Ishikawa (cell line): ENCODE data around the gene MYH13.

Experiments
- CEBPB ChIP-seq: IDR thresholded peaks from 2 replicates; pipeline ENCODE4 v1.6.1; 2012
- CREB1 ChIP-seq: IDR thresholded peaks from 2 replicates; pipeline ENCODE4 v1.6.1; 2012; ENCODE audit warnings: low read depth
- EGR1 ChIP-seq: IDR thresholded peaks from 2 replicates; pipeline ENCODE4 v1.6.1; 2012
- EP300 ChIP-seq: IDR thresholded peaks from 2 replicates; pipeline ENCODE4 v1.6.1; 2012; ENCODE audit warnings: borderline replicate concordance
- FOXM1 ChIP-seq: IDR thresholded peaks from 2 replicates; pipeline ENCODE4 v1.6.1; 2012; ENCODE audit warnings: low read depth, borderline replicate concordance
- NFIC ChIP-seq: IDR thresholded peaks from 2 replicates; pipeline ENCODE4 v1.6.1; 2012
- RAD21 ChIP-seq: IDR thresholded peaks from 2 replicates; pipeline ENCODE4 v1.6.1; 2012; ENCODE audit warnings: low read depth
- TAF1 ChIP-seq: IDR thresholded peaks from 2 replicates; pipeline ENCODE4 v1.6.1; 2012; ENCODE audit warnings: low read depth, mild to moderate bottlenecking
- TCF12 ChIP-seq: IDR thresholded peaks from 2 replicates; pipeline ENCODE4 v1.6.1; 2012; ENCODE audit warnings: low read depth
- TEAD4 ChIP-seq: IDR thresholded peaks from 2 replicates; pipeline ENCODE4 v1.6.1; 2012
- YY1 ChIP-seq: IDR thresholded peaks from 2 replicates; pipeline ENCODE4 v1.6.1; 2012; ENCODE audit warnings: low read depth
- ZBTB7A ChIP-seq: IDR thresholded peaks from 2 replicates; pipeline ENCODE4 v1.6.1; 2012; ENCODE audit warnings: low read depth
- TF ChIP-seq, protein P1 (sequence below): IDR thresholded peaks from 2 replicates; pipeline ENCODE4 v1.6.1; 2012; ENCODE audit warnings: low read depth, mild to moderate bottlenecking
- TF ChIP-seq, protein P2 (sequence below): IDR thresholded peaks from 2 replicates; pipeline ENCODE4 v1.6.1; 2012
- TF ChIP-seq, protein P3 (sequence below): IDR thresholded peaks from 2 replicates; pipeline ENCODE4 v1.6.1; 2012

MYH13 gene

DNA sequence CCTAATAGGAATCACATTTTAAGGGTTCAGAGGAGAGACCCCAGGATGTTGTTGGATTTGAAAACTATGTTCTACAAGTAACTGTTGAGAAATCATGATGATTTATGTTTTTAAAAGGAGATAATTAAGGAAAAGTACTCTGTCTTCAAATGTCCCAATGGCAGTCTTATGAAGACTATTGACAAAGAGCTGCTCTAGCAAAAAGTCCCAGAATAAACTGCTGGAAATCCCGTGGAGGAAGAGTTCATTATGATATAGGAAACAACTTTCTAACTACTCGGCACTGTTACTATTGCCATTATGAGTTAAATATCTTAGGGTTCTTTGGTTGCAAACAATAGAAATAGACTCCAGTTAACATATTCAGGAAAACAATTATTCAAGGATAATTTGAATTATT, 108.8 kb downstream of the MYH13 start:
- TF ChIP-seq FOXM1, result no peak
- no peak for TF ChIP-seq CEBPB
- TF ChIP-seq YY1, result no peak
- TF ChIP-seq CREB1, result no peak
- no peak for TF ChIP-seq TCF12
- TF ChIP-seq, protein P1, sequence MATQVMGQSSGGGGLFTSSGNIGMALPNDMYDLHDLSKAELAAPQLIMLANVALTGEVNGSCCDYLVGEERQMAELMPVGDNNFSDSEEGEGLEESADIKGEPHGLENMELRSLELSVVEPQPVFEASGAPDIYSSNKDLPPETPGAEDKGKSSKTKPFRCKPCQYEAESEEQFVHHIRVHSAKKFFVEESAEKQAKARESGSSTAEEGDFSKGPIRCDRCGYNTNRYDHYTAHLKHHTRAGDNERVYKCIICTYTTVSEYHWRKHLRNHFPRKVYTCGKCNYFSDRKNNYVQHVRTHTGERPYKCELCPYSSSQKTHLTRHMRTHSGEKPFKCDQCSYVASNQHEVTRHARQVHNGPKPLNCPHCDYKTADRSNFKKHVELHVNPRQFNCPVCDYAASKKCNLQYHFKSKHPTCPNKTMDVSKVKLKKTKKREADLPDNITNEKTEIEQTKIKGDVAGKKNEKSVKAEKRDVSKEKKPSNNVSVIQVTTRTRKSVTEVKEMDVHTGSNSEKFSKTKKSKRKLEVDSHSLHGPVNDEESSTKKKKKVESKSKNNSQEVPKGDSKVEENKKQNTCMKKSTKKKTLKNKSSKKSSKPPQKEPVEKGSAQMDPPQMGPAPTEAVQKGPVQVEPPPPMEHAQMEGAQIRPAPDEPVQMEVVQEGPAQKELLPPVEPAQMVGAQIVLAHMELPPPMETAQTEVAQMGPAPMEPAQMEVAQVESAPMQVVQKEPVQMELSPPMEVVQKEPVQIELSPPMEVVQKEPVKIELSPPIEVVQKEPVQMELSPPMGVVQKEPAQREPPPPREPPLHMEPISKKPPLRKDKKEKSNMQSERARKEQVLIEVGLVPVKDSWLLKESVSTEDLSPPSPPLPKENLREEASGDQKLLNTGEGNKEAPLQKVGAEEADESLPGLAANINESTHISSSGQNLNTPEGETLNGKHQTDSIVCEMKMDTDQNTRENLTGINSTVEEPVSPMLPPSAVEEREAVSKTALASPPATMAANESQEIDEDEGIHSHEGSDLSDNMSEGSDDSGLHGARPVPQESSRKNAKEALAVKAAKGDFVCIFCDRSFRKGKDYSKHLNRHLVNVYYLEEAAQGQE, result no peak
- TF ChIP-seq NFIC, result no peak
- no peak for TF ChIP-seq EGR1
- no peak for TF ChIP-seq RAD21
- no peak for TF ChIP-seq ZBTB7A
- TF ChIP-seq, protein P2, sequence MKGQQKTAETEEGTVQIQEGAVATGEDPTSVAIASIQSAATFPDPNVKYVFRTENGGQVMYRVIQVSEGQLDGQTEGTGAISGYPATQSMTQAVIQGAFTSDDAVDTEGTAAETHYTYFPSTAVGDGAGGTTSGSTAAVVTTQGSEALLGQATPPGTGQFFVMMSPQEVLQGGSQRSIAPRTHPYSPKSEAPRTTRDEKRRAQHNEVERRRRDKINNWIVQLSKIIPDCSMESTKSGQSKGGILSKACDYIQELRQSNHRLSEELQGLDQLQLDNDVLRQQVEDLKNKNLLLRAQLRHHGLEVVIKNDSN, result no peak

DNA sequence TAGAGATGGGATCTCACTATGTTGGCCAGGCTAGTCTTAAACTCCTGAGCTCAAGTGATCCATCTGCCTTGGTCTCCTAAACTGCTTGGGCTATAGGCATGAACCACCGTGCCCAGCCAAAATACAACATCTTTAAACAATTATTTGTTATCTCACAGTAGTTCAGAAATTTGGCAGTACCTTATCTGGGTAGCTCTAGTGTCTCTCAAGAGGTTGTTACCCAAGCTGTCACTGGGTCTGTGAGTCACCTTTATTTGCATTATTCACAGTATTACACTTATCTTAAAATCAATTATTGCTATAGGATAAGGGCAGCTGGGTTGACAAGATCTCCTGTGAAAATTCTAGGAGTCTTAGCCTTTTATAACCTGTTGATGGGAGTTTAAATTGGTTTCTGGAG, 110.4 kb downstream of the MYH13 start:
- TF ChIP-seq ZBTB7A, result no peak
- TF ChIP-seq CREB1, result no peak
- TF ChIP-seq EGR1, result no peak
- TF ChIP-seq CEBPB, result no peak
- TF ChIP-seq TCF12, result no peak
- no peak for TF ChIP-seq TAF1

DNA sequence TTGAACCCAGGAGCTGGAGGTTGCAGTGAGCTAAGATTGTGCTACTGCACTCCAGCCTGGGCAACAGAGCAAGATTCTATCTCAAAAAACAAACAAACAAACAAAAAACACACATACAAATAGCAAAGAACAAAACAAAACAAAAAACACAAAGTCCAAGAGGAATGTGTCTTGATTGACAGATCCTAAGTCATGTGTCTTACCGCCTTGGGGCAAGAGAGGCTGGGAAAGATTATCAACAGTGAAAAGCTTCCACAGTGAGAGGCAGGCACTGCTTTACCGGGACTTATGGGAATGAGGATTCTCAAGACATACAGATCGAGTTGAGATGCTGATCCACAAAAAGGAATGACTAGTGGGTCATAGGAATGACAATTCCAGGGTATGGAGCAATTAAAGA, 111.7 kb downstream of the MYH13 start:
- TF ChIP-seq TEAD4 (no peak), EGR1 (no peak), EP300 (no peak), CEBPB (no peak), FOXM1 (no peak), NFIC (no peak), TAF1 (no peak), ZBTB7A (no peak), TCF12 (no peak), YY1 (no peak), CREB1 (no peak), RAD21 (no peak)
- TF ChIP-seq, protein P2, result no peak
- TF ChIP-seq, protein P1, result no peak
- TF ChIP-seq, protein P3, sequence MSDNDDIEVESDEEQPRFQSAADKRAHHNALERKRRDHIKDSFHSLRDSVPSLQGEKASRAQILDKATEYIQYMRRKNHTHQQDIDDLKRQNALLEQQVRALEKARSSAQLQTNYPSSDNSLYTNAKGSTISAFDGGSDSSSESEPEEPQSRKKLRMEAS, result no peak

DNA sequence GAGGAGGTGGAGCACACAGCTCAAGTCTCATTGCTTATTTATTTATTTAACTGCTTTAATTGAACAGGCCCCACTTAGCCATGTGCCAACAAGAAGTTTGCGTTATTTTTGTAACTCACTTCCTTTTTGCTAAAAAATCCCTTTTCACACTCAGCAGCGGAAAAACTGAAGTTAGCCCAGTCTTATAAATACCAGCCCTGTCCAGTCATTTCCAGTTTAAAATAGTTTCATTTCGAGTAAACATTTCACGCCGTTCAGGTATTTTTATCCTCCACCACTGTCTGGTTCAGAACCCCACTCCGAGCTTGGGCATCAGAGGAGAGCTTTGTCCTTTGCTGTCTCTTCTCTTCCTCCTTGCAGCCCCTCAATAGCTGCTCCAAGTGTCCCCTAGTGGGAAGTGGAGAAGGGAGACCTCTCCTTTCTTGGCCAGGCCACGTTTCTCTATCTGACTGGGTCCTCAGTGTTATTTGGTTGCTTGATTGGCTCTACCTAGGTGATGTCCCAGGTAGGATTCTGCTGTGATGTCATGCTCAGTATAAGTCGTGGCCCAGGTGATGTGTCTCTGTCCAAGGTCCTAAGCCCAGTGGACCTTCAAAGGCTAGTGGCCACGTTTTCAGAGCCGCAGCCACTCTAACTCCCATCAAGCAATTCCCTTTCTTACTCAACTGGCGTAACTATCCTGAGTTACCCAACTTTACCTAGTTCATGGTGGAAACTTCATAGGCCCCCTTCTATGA, 121.4 kb downstream of the MYH13 start:
- TF ChIP-seq, protein P3, result no peak
- TF ChIP-seq, protein P1, result peak; percentile 68
